ENCODE measurements around the gene UCK2.

- TF ChIP-seq CTCF (IDR thresholded peaks at IDR 0.05; ENCODE audit: low read depth, low read length, poor library complexity, severe bottlenecking) (no peak), EZH2phosphoT487 (IDR thresholded peaks at IDR 0.05; ENCODE audit: borderline replicate concordance, low read length) (no peak)
Measured at GRCh38 chr1:165815725-165816124, 11.7 kb upstream of the UCK2 start.
